ENCODE data around the gene MDH2.

GRCh38 chr7:76076995-76077394, 29.1 kb downstream of the MDH2 start:
- TF ChIP-seq CTCF (IDR thresholded peaks at IDR 0.05; ENCODE audit: poor library complexity) (no peak), EZH2 (IDR thresholded peaks at IDR 0.05; ENCODE audit: borderline replicate concordance) (no peak)

Measured in hepatocyte (in vitro differentiated cells).